HepG2 (cell line): ENCODE measurements around the gene ROM1. TPM values are rescaled to one million over a fixed set of nuclear protein-coding genes. Genes with fewer than 3 reads are reported as not detected.
A peak's percentile ranks its signal among the peaks of the same experiment; 100 is the strongest.

Experiments
- ARNTL ChIP-seq: sonication (generic); formaldehyde crosslinking; IDR thresholded peaks from 2 replicates; pipeline ENCODE4 v1.4.0; 2020; ENCODE audit warnings: mild to moderate bottlenecking, missing genetic modification reagents
- ATAD3A ChIP-seq: sonication (generic); formaldehyde crosslinking; IDR thresholded peaks from 2 replicates; pipeline ENCODE4 v1.4.0; 2020; ENCODE audit warnings: missing genetic modification reagents
- ATF2 ChIP-seq: sonication (generic); formaldehyde crosslinking; IDR thresholded peaks from 2 replicates; pipeline ENCODE4 v1.4.0; 2020; ENCODE audit warnings: missing genetic modification reagents
- CSRNP1 ChIP-seq: sonication (generic); formaldehyde crosslinking; IDR thresholded peaks from 2 replicates; pipeline ENCODE4 v1.8.1; 2023; ENCODE audit warnings: mild to moderate bottlenecking, missing genetic modification reagents
- KDM6A ChIP-seq: IDR thresholded peaks from 2 replicates; pipeline ENCODE4 v1.6.1; 2016; ENCODE audit warnings: low read depth
- NFIB ChIP-seq: sonication (generic); formaldehyde crosslinking; IDR thresholded peaks from 2 replicates; pipeline ENCODE4 v1.9.0; 2021; ENCODE audit warnings: missing genetic modification reagents, mild to moderate bottlenecking, borderline replicate concordance
- PRDM10 ChIP-seq: sonication (generic); formaldehyde crosslinking; IDR thresholded peaks from 2 replicates; pipeline ENCODE4 v1.4.0; 2020; ENCODE audit warnings: low read depth, missing genetic modification reagents
- RNF219 ChIP-seq: sonication (generic); formaldehyde crosslinking; IDR thresholded peaks from 2 replicates; pipeline ENCODE4 v1.5.0; 2020; ENCODE audit warnings: mild to moderate bottlenecking, missing genetic modification reagents
- TARDBP ChIP-seq: sonication (generic); formaldehyde crosslinking; IDR thresholded peaks from 2 replicates; pipeline ENCODE4 v1.8.0; 2022; ENCODE audit warnings: mild to moderate bottlenecking, missing genetic modification reagents
- THAP7 ChIP-seq: sonication (generic); formaldehyde crosslinking; IDR thresholded peaks from 2 replicates; pipeline ENCODE4 v1.8.1; 2023; ENCODE audit warnings: mild to moderate bottlenecking, missing genetic modification reagents
- XBP1 ChIP-seq: sonication (generic); formaldehyde crosslinking; IDR thresholded peaks from 2 replicates; pipeline ENCODE4 v1.5.0; 2020; ENCODE audit warnings: missing genetic modification reagents
- ZBTB34 ChIP-seq: sonication (generic); formaldehyde crosslinking; IDR thresholded peaks from 2 replicates; pipeline ENCODE4 v1.8.0; 2022; ENCODE audit warnings: mild to moderate bottlenecking, missing genetic modification reagents
- ZNF563 ChIP-seq: sonication (generic); formaldehyde crosslinking; IDR thresholded peaks from 2 replicates; pipeline ENCODE4 v1.8.0; 2022; ENCODE audit warnings: mild to moderate bottlenecking, moderate library complexity, missing genetic modification reagents
- ZNF644 ChIP-seq: IDR thresholded peaks from 2 replicates; pipeline ENCODE4 v1.6.1; 2016; ENCODE audit warnings: low read depth
- ZNF841 ChIP-seq: sonication (generic); formaldehyde crosslinking; IDR thresholded peaks from 2 replicates; pipeline ENCODE4 v1.8.1; 2023; ENCODE audit warnings: missing genetic modification reagents, borderline replicate concordance
- polyA plus RNA-seq, 8 experiments: library from polyadenylated mRNA; depleted of rRNA in 3 of 8; stranded (reverse) in 7 of 8; unstranded in 1 of 8; fragments of >200 nt; fragmentation: Illumina TruSeq in 4 of 8; extraction: Trizol in 4 of 8; gene quantifications; 2 replicates each; pipeline versions ENCODE4 v1.2.1 to v1.2.3, GENCODE V29; 2011 to 2016; ENCODE audit warnings: low read depth in 4 of 8, missing spikeins in 1 of 8, mixed read lengths in 1 of 8; ENCODE audit not compliant: insufficient read depth in 1 of 8
- total RNA-seq, 5 experiments: library from RNA; depleted of rRNA; stranded (reverse); fragments of >200 nt; fragmentation: Illumina TruSeq; extraction: Trizol; gene quantifications; 2 replicates each; pipeline ENCODE4 v1.2.3, GENCODE V29; 2016; ENCODE audit warnings: low read depth in 1 of 5

Gene ROM1
- total and polyA plus RNA-seq, 2 of the 13 experiments (the other 11 are each of a cell fraction or from before 2014, with no cell fraction given): 1.2 to 2.4 TPM

GRCh38 chr11:62591448-62592145, 21.5 kb upstream of the ROM1 start, which contains the start of gene TUT1 (continued):
- 0 out of 2 replicates have a peak, but pooled peaks have one; percentile 23 for TF ChIP-seq RNF219 (CRISPR knock-in tag)
- no peak for TF ChIP-seq XBP1 (CRISPR knock-in tag)
- TF ChIP-seq NFIB (CRISPR knock-in tag): no peak
- TF ChIP-seq ZBTB34: peak; percentile 83
- peak; percentile 39; the same call in 1 of the 2 replicates for TF ChIP-seq ZNF563 (CRISPR knock-in tag)
- TF ChIP-seq ATAD3A (CRISPR knock-in tag): no peak
- TF ChIP-seq THAP7 (CRISPR knock-in tag): 0 out of 2 replicates have a peak, but pooled peaks have one; percentile 84
- TF ChIP-seq ARNTL (CRISPR knock-in tag): peak; percentile 41; the same call in 1 of the 2 replicates
- peak; percentile 92 for TF ChIP-seq ATF2 (CRISPR knock-in tag)
- peak; percentile 99 for TF ChIP-seq TARDBP (CRISPR knock-in tag)
- 0 out of 2 replicates have a peak, but pooled peaks have one; percentile 51 for TF ChIP-seq ZNF841 (CRISPR knock-in tag)
- peak; percentile 79 for TF ChIP-seq CSRNP1 (CRISPR knock-in tag)
- TF ChIP-seq ZNF644 (CRISPR knock-in tag): no peak
- no peak for TF ChIP-seq PRDM10 (CRISPR knock-in tag)
- TF ChIP-seq KDM6A (CRISPR knock-in tag): no peak
